Ovary (tissue), 9 donors: ENCODE data around the gene SIGLEC11. TPM values are rescaled to one million over a fixed set of nuclear protein-coding genes. Genes with fewer than 3 reads are reported as not detected.

ENCODE experiments used
- DNase-seq, 5 donors: peaks; one replicate each; pipeline ENCODE4 v3.0.0-alpha.2; 2019 to 2020
- H3K27ac ChIP-seq, 2 donors: fragments of 200-600 bp; one replicate each; pipeline versions ENCODE4 v1.5.1 to v1.8.0; 2019 to 2022
- H3K27me3 ChIP-seq: fragments of 200-600 bp; one replicate; pipeline ENCODE4 v1.8.0; 2022
- H3K36me3 ChIP-seq: fragments of 200-600 bp; sonication (generic); one replicate; pipeline ENCODE4 v1.5.1; 2019
- H3K4me1 ChIP-seq: one replicate; pipeline ENCODE4 v1.8.1; 2013; ENCODE audit warnings: mild to moderate bottlenecking, moderate library complexity; ENCODE audit not compliant: insufficient read depth
- H3K4me3 ChIP-seq: fragments of 200-600 bp; sonication (generic); one replicate; pipeline ENCODE4 v1.5.1; 2017
- H3K9me3 ChIP-seq, 2 donors: fragments of 200-600 bp in 1 of 2; sonication (generic) in 1 of 2; one replicate each; pipeline versions ENCODE4 v1.5.1 to v1.8.1; 2013 to 2019; ENCODE audit warnings: mild to moderate bottlenecking in 1 of 2, moderate library complexity in 1 of 2
- EP300 ChIP-seq: sonication (generic); formaldehyde crosslinking; IDR thresholded peaks from one replicate; pipeline ENCODE4 v1.6.1; 2017; ENCODE audit warnings: antibody characterized with exemption
- POLR2A ChIP-seq: fragments of 450-650 bp; IDR thresholded peaks from one replicate; pipeline ENCODE4 v1.6.1; 2017; ENCODE audit warnings: antibody characterized with exemption, mild to moderate bottlenecking, moderate library complexity
- WGBS, 3 donors: extraction: QIAGEN DNeasy Blood & Tissue Kit in 1 of 3; methylation state at CpG; one replicate each; pipeline versions ENCODE4 v1.1.5 to v1.1.7; 2013 to 2017; 5-methylcytosine and 5-hydroxymethylcytosine counted together
- intact Hi-C, 4 donors: fragments of 100-400 bp; cut with DNase I; formaldehyde crosslinking; loops; one replicate each; pipeline versions ENCODE4 v1.11.0 to v1.15.1; 2022 to 2023
- polyA plus RNA-seq, 2 donors: library from polyadenylated mRNA; stranded (reverse); fragments of 200-250 nt in 1 of 2; fragments of 350-450 nt in 1 of 2; fragmentation: Illumina TruSeq in 1 of 2; extraction: RNeasy Lipid Tissue Mini Kit (QIAGEN cat#74804) in 1 of 2; gene quantifications; one replicate each; pipeline ENCODE4 v1.2.3, GENCODE V29; 2013 to 2014
- total RNA-seq, 7 donors: library from RNA; depleted of rRNA in 2 of 7; stranded (reverse); fragments of >200 nt in 2 of 7; fragmentation: NEBNext Ultra II Directional in 3 of 7; extraction: Animal tissue kit (Norgen Biotek cat#: 25700) in 3 of 7; gene quantifications; one replicate each; pipeline versions ENCODE4 v1.1.0 to v1.2.4, GENCODE V29; 2016 to 2023
- TF ChIP-seq, protein P1 (sequence below), 3 donors: fragments of 450-650 bp in 2 of 3; fragments of 200-600 bp in 1 of 3; IDR thresholded peaks; one replicate each; pipeline versions ENCODE4 v1.5.1 to v1.8.0; 2016 to 2022; ENCODE audit warnings: antibody characterized with exemption in 3 of 3, mild to moderate bottlenecking in 1 of 3
- donor health status: DM: no; HTN: no; CAD: no; lungs with moderate emphysema.
- donor health status: DM: no; HTN: no; CAD: no.
- donor health status: Bipolar disorder and iron deficiency.
- donor health status: DM: yes; HTN: yes; CAD: no.
- donor health status: DM: no; HTN: no; CAD: no.
- donor health status: DM: yes; HTN: yes; CAD: no.

SIGLEC11 gene
- total and polyA plus RNA-seq, 9 donors: 43.3 to 117 (median 77.6) TPM

- Histone ChIP-seq H3K9me3 (no peaks in the 10 kb centered on the region), H3K27me3 (no peaks in the 10 kb centered on the region), H3K4me1 (peaks cover 3% of the 10 kb centered on the region), H3K36me3 (no peaks in the 10 kb centered on the region), H3K4me3 (no peak overlapping the region), H3K27ac (no peak overlapping the region)
- 91 to 95% (median 95%) methylated on average over 12 of the region's 12 CpGs for WGBS, 3 donors
- DNase-seq: no peak
- TF ChIP-seq EP300 (no peak), POLR2A (no peak)
- TF ChIP-seq, protein P1, sequence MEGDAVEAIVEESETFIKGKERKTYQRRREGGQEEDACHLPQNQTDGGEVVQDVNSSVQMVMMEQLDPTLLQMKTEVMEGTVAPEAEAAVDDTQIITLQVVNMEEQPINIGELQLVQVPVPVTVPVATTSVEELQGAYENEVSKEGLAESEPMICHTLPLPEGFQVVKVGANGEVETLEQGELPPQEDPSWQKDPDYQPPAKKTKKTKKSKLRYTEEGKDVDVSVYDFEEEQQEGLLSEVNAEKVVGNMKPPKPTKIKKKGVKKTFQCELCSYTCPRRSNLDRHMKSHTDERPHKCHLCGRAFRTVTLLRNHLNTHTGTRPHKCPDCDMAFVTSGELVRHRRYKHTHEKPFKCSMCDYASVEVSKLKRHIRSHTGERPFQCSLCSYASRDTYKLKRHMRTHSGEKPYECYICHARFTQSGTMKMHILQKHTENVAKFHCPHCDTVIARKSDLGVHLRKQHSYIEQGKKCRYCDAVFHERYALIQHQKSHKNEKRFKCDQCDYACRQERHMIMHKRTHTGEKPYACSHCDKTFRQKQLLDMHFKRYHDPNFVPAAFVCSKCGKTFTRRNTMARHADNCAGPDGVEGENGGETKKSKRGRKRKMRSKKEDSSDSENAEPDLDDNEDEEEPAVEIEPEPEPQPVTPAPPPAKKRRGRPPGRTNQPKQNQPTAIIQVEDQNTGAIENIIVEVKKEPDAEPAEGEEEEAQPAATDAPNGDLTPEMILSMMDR (IDR thresholded peaks at IDR 0.05): no peak
- intact Hi-C loops: no loop called here
Measured at GRCh38 chr19:50005428-50005827, 44.5 kb upstream of the SIGLEC11 start.

- DNase-seq: peak in 2 of 5 donors; percentile 52 to 63
- 49 to 63% (median 55%) methylated on average over 11 of the region's 11 CpGs for WGBS, 3 donors
- TF ChIP-seq EP300 (no peak), POLR2A (no peak)
- TF ChIP-seq, protein P1 (IDR thresholded peaks at IDR 0.05): no peak
- intact Hi-C loops: no loop called here
- Histone ChIP-seq H3K4me1 (peaks cover 3% of the 10 kb centered on the region), H3K27me3 (no peaks in the 10 kb centered on the region), H3K9me3 (no peaks in the 10 kb centered on the region), H3K36me3 (no peaks in the 10 kb centered on the region), H3K27ac (peak overlapping the region in 1 of 2 donors; percentile 29), H3K4me3 (no peak overlapping the region)
Measured at GRCh38 chr19:50003810-50004419, 42.9 kb upstream of the SIGLEC11 start.

- intact Hi-C loops: no loop called here
- Histone ChIP-seq H3K36me3 (no peaks in the 10 kb centered on the region), H3K9me3 (no peaks in the 10 kb centered on the region), H3K4me1 (peaks cover 3% of the 10 kb centered on the region), H3K27ac (no peak overlapping the region), H3K27me3 (no peaks in the 10 kb centered on the region), H3K4me3 (no peak overlapping the region)
- no peak for DNase-seq
- 80 to 85% (median 84%) methylated on average over 17 of the region's 17 CpGs for WGBS, 3 donors
- no peak for TF ChIP-seq EP300
- TF ChIP-seq POLR2A: no peak
- TF ChIP-seq, protein P1 (IDR thresholded peaks at IDR 0.05): no peak
Measured at GRCh38 chr19:50003254-50003788, 42.3 kb upstream of the SIGLEC11 start.

- Histone ChIP-seq H3K4me1 (peaks cover 3% of the 10 kb centered on the region), H3K4me3 (no peak overlapping the region), H3K36me3 (no peaks in the 10 kb centered on the region), H3K27ac (no peak overlapping the region), H3K27me3 (no peaks in the 10 kb centered on the region), H3K9me3 (no peaks in the 10 kb centered on the region)
- 74 to 89% (median 83%) methylated on average over 6 of the region's 6 CpGs for WGBS, 3 donors
- intact Hi-C loops: no loop called here
- no peak for DNase-seq
- TF ChIP-seq, protein P1 (IDR thresholded peaks at IDR 0.05): no peak
- TF ChIP-seq POLR2A: no peak
- TF ChIP-seq EP300: no peak
Measured at GRCh38 chr19:50002386-50002960, 41.5 kb upstream of the SIGLEC11 start.
